Prostate gland (tissue), 2 donors: ENCODE results near the gene IFITM1. TPM values are rescaled to one million over a fixed set of nuclear protein-coding genes. Genes with fewer than 3 reads are reported as not detected.
"Not testable (repeated sequence)": the region's sequence is repeated elsewhere in the genome, so short reads cannot be mapped to it uniquely, and the experiment has no call there.

Experiments
- DNase-seq: peaks from one replicate; pipeline ENCODE4 v3.0.0-alpha.2; 2019; ENCODE audit warnings: low spot score
- H3K27ac ChIP-seq, 2 donors: fragments of 200-600 bp; sonication (generic); 2 replicates each; pipeline ENCODE4 v1.5.1; 2017 to 2019
- H3K27me3 ChIP-seq: fragments of 200-600 bp; sonication (generic); replicated peaks from 2 replicates; pipeline ENCODE4 v1.5.1; 2019; ENCODE audit not compliant: insufficient read depth
- H3K36me3 ChIP-seq, 2 donors: fragments of 200-600 bp; sonication (generic); 1 replicate in 1 of 2; 2 replicates in 1 of 2; pipeline versions ENCODE4 v1.5.1 to v1.8.1; 2017 to 2019
- H3K4me1 ChIP-seq: fragments of 200-600 bp; sonication (generic); replicated peaks from 2 replicates; pipeline ENCODE4 v1.5.1; 2019
- H3K4me3 ChIP-seq, 2 donors: fragments of 200-600 bp; sonication (generic); 2 replicates each; pipeline ENCODE4 v1.5.1; 2017 to 2019
- H3K9me3 ChIP-seq: fragments of 200-600 bp; sonication (generic); 2 replicates; pipeline ENCODE4 v1.5.1; 2017
- POLR2A ChIP-seq: fragments of 450-650 bp; IDR thresholded peaks from one replicate; pipeline ENCODE4 v1.6.1; 2016; ENCODE audit warnings: antibody characterized with exemption, mild to moderate bottlenecking
- POLR2AphosphoS5 ChIP-seq: sonication (generic); formaldehyde crosslinking; IDR thresholded peaks from one replicate; pipeline ENCODE4 v1.6.1; 2017; ENCODE audit warnings: antibody characterized with exemption
- WGBS: methylation state at CpG from one replicate; pipeline ENCODE4 v1.1.5; 2018; 5-methylcytosine and 5-hydroxymethylcytosine counted together
- intact Hi-C: fragments of 100-400 bp; cut with DNase I; formaldehyde crosslinking; loops from one replicate; pipeline ENCODE4 v1.14.2; 2022
- total RNA-seq, 2 donors: library from RNA; depleted of rRNA; stranded (reverse); fragments of >200 nt; gene quantifications; one replicate each; pipeline ENCODE4 v1.1.0, GENCODE V29; 2016
- TF ChIP-seq, protein P1 (sequence below), 4 experiments: fragments of 200-600 bp in 2 of 4; fragments of 450-650 bp in 2 of 4; sonication (generic) in 2 of 4; IDR thresholded peaks; 1 replicate in 3 of 4; 2 replicates in 1 of 4; pipeline ENCODE4 v1.5.1; 2016 to 2019; ENCODE audit warnings: antibody characterized with exemption in 4 of 4, mild to moderate bottlenecking in 2 of 4, moderate library complexity in 2 of 4

Gene IFITM1
- total RNA-seq, 2 donors from 2014 or later = 73.9 to 182 TPM

DNA sequence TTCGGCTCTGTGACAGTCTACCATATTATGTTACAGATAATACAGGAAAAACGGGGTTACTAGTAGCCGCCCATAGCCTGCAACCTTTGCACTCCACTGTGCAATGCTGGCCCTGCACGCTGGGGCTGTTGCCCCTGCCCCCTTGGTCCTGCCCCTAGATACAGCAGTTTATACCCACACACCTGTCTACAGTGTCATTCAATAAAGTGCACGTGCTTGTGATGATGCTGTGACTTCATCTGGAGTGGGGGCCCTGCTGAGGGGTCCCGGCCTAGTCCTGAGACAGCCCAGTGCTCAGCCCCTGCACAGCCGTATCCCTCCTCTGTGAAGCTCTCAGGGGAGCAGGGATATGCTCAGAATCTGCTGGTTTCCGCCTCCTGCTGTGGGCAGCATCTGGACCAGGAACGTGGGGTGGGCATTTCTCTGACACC is 1.2 kb downstream of the IFITM1 start:
- H3K4me3 ChIP-seq = peak overlapping the region; percentile 8 to 41
- TF ChIP-seq POLR2AphosphoS5 = no peak
- TF ChIP-seq POLR2A = no peak
- TF ChIP-seq, protein P1, sequence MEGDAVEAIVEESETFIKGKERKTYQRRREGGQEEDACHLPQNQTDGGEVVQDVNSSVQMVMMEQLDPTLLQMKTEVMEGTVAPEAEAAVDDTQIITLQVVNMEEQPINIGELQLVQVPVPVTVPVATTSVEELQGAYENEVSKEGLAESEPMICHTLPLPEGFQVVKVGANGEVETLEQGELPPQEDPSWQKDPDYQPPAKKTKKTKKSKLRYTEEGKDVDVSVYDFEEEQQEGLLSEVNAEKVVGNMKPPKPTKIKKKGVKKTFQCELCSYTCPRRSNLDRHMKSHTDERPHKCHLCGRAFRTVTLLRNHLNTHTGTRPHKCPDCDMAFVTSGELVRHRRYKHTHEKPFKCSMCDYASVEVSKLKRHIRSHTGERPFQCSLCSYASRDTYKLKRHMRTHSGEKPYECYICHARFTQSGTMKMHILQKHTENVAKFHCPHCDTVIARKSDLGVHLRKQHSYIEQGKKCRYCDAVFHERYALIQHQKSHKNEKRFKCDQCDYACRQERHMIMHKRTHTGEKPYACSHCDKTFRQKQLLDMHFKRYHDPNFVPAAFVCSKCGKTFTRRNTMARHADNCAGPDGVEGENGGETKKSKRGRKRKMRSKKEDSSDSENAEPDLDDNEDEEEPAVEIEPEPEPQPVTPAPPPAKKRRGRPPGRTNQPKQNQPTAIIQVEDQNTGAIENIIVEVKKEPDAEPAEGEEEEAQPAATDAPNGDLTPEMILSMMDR (IDR thresholded peaks at IDR 0.05) = no peak
- H3K4me1 ChIP-seq = peaks cover 16% of the 10 kb centered on the region
- intact Hi-C loops = no loop called here
- WGBS = 63% methylated on average over 9 of the region's 9 CpGs
- H3K27ac ChIP-seq = peak overlapping the region; percentile 84 to 86
- no peak for DNase-seq
- no peaks in the 10 kb centered on the region for H3K9me3 ChIP-seq
- no peaks in the 10 kb centered on the region for H3K36me3 ChIP-seq
- no peaks in the 10 kb centered on the region for H3K27me3 ChIP-seq

DNA sequence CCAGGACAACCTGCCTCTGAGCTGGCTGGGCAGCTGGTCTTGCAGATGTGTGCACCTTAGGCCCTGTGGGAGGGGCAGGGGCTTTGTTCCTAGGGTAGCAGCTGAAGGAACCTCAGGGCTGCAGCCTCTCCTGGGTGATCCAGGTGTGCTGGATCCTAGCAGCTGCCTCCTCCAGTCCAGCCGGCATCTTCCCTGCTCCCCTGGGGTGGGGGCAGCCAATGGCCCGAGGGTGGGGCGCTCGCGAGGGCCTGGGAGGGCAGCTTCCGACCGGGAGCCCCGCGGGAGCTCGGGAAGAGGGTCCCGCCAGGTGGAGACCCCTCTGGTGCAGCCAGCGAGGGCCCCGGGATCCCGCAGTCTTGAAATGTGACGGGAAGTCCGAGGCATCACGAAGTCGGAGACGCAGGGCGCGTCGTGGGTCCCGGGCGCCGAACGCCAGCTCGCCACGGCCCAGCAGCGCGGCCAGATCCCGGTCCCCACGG is 1.7 kb downstream of the IFITM1 start:
- DNase-seq = no peak
- peaks cover 16% of the 10 kb centered on the region for H3K4me1 ChIP-seq
- H3K9me3 ChIP-seq = no peaks in the 10 kb centered on the region
- H3K4me3 ChIP-seq = peak overlapping the region; percentile 8 to 41
- no peaks in the 10 kb centered on the region for H3K36me3 ChIP-seq
- WGBS = 61% methylated on average over 32 of the region's 32 CpGs
- H3K27me3 ChIP-seq = no peaks in the 10 kb centered on the region
- peak overlapping the region; percentile 37 to 86 for H3K27ac ChIP-seq
- intact Hi-C loops = no loop called here
- TF ChIP-seq POLR2AphosphoS5 (no peak), POLR2A (no peak)
- TF ChIP-seq, protein P1 (IDR thresholded peaks at IDR 0.05) = no peak

DNA sequence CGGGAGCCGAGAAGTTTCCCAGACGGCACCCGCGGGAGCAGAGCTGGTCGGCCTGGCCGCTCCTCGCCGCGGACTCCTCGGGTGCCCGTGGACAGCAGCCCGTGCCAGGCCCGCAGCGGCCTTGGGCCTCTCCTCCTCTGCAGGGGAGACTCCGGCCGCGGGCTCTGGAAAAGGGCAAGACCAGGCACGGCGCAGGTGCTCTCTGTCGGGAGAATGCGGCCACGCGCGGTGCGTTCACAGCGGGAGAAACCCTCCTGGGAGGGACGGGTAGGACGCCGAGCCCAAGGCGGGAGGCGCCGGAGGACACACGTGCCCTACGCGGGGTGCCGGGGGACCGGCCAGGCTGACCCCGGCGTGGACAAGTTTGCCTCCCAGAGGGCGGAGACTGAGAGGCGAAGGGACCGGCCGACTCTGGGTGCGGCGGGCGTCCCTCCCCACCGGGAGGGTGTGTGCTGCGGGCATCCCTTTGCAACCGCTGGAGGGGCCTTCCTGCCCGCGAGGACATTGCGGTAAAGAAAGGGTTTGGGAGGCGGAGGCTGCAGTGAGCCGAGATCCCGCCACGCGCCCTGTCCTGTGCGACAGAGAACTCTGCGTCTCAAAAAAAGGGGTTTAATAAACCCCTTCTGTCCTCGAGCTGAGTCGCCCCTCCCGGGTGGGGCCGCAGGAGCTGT is 2.3 kb downstream of the IFITM1 start:
- Histone ChIP-seq H3K27me3 (no peaks in the 10 kb centered on the region), H3K9me3 (no peaks in the 10 kb centered on the region), H3K4me3 (peak overlapping the region; percentile 8 to 41), H3K27ac (peak overlapping the region; percentile 37 to 86), H3K36me3 (no peaks in the 10 kb centered on the region), H3K4me1 (peaks cover 16% of the 10 kb centered on the region)
- WGBS = 35% methylated on average over 64 of the region's 64 CpGs
- intact Hi-C loops = no loop called here
- TF ChIP-seq, protein P1 (IDR thresholded peaks at IDR 0.05) = no peak
- peak; percentile 3 for TF ChIP-seq POLR2AphosphoS5
- peak; percentile 25 for TF ChIP-seq POLR2A
- no peak for DNase-seq

DNA sequence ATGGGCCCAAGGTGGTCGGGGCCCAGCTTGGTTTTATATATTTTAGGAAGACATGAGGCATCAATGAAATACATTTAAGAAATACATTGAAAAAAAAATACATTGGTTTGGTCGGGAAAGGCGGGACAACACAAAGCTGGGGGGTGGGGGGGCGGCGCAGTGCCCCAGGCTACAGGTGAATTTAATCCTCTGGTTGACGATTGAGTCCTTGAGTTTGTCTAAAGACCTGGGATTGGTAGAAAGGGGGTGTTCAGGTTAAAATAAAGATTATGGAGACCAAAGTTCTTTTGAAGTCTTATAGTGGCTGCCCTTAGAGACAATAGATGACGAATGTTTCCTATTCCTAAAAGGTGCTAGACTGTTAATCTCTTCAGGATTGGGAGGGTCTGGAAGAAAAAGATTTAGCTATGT is 3.1 kb downstream of the IFITM1 start:
- no peak overlapping the region for H3K4me3 ChIP-seq
- peak overlapping the region in 1 of 2 donors; percentile 86 for H3K27ac ChIP-seq
- no peak for DNase-seq
- H3K9me3 ChIP-seq = no peaks in the 10 kb centered on the region
- intact Hi-C loops = no loop called here
- TF ChIP-seq, protein P1 (IDR thresholded peaks at IDR 0.05) = no peak
- no peak for TF ChIP-seq POLR2AphosphoS5
- TF ChIP-seq POLR2A = no peak
- no peaks in the 10 kb centered on the region for H3K36me3 ChIP-seq
- peaks cover 15% of the 10 kb centered on the region for H3K4me1 ChIP-seq
- no peaks in the 10 kb centered on the region for H3K27me3 ChIP-seq
- WGBS = 83% methylated on average over 7 of the region's 7 CpGs

DNA sequence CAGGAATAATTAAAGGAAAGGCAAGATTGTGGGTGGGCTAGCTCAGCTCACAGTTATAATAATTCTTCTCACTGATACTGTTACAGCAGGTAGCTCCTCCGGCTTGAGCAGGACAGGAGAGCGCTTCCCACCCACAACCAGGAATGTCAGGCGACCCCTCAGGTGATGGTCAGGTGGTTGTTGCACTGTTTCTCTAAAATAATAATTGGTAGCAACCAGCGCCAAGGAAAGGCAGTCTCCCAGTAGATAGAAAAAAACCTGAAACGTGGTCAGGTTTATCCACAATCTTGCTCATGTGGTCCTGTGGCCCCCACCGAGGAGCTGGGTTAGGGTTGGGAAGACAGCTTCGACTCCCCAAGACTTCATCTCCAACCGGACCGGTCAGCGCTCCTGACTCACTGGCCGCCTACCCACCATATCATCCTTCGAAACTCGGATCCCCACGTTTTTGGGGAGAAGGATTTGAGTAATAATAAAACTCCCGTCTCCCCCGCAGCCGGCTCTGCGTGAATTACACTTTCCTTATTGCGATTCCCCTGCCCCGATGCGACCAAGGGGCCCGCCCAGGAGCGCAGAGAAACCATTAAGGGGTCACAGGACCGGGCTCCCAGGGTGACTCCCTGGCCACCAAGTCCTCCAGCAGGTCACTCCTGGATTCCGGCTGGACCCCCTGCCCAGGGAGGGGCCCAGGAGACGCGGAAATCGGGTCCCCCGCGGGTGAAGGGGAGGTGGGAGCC is 4.0 kb downstream of the IFITM1 start:
- H3K4me1 ChIP-seq, H3K36me3 ChIP-seq, DNase-seq, intact Hi-C loops, H3K9me3 ChIP-seq, H3K4me3 ChIP-seq, H3K27me3 ChIP-seq: not testable (repeated sequence)
- peak overlapping the region; percentile 30 to 86 for H3K27ac ChIP-seq
- WGBS = 43% methylated on average over 25 of the region's 30 CpGs

DNA sequence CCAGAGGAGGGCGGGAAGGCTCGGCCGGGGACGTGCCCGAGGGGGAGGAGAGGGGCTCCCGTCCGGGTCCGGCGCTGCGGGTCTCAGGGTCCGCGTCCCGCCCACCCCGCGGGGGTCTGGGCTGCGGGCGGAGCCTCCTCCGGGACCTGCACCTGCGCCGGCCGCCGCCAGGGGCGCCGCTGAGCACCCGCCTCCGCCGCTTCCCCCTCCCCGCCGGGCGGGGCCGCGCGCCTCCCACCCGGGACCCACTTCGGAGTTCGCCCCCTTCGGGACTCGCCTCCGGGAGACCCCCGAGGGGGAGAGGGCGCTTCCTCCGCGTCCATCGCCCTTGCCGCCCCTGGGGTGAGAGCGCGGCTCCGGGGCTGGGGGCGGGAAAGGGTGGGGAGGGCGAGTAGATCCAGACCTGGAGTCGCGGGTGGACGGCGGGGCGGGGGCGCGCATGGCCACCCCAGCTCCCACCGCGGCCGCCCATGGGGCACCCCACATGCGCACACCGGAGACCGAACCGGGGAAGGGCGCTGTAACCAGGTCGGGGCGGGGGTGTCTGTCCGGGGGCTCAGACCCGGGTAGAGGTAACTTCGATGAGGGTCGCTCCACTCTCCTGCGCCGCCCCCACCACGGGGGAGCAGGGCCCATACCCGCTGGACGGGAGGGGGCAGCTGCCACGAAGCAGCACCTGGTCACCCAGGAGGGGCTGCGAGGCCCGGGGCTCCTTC is 4.7 kb downstream of the IFITM1 start:
- intact Hi-C loops, H3K4me1 ChIP-seq, H3K27me3 ChIP-seq, H3K9me3 ChIP-seq, DNase-seq, H3K36me3 ChIP-seq: not testable (repeated sequence)
- peak overlapping the region; percentile 66 to 69 for H3K4me3 ChIP-seq
- whole genome bisulfite sequencing = 1% methylated on average over 15 of the region's 79 CpGs
- H3K27ac ChIP-seq = peak overlapping the region; percentile 97 to 98
